ENCODE measurements around the gene FAM13A. TPM values are rescaled to one million over a fixed set of nuclear protein-coding genes. Genes with fewer than 3 reads are reported as not detected.

FAM13A gene
- total RNA-seq, 2 experiments from 2014 or later = 9.6 to 10.2 TPM

GRCh38 chr4:89029591-89029990 is 27.4 kb downstream of the FAM13A start:
- no peak overlapping the region for H3K4me3 ChIP-seq (ENCODE audit: low read length)
- intact Hi-C loops (cut with DNase I, micrococcal nuclease) = no loop called here

DNA sequence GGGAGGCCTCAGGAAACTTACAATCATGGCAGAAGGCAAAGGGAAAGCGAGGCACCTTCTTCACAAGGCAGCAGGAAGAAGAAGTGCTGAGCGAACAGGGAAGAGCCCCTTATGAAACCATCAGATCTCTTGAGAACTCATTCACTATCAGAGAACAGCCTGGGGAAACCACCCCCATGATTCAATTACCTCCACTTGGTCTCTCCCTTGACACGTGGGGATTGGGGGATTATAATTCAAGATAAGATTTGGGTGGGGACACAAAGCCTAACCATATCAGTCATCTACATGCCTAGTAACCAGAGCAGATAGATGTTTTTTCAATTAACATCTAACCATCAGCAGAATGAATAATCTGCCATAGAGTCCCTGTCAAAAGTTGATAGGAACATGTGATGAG is 30.4 kb downstream of the FAM13A start:
- no peak for TF ChIP-seq CTCF (IDR thresholded peaks at IDR 0.05)
- intact Hi-C loops (cut with DNase I, micrococcal nuclease) = no loop called here
- H3K36me3 Mint-ChIP-seq (ENCODE audit: low read depth) = no peaks in the 10 kb centered on the region

More at GRCh38 chr4:89029591-89029990, 27.4 kb downstream of the FAM13A start:
- CTCF ChIA-PET = interaction anchor here (1.5 kb wide), 1 partner anchor 211 kb away, joined by 6 read pairs; no protein-coding TSS in a partner anchor
- Mint-ChIP-seq H3K4me3 (no peak overlapping the region), H3K27ac (peak overlapping the region; percentile 3), H3K36me3 (ENCODE audit: low read depth) (no peaks in the 10 kb centered on the region), H3K4me1 (ENCODE audit: low read depth) (peaks cover 11% of the 10 kb centered on the region), H3K9me3 (no peaks in the 10 kb centered on the region), H3K27me3 (no peaks in the 10 kb centered on the region)
- DNase-seq = peak in 3 of 14 experiments; percentile 40 to 57 (median 43)
- TF ChIP-seq CTCF (IDR thresholded peaks at IDR 0.05) = no peak
- ATAC-seq (ENCODE audit: poor library complexity) = peak; percentile 90
- peaks cover 0 to 2% of the 10 kb centered on the region in 2 experiments for H3K9me3 ChIP-seq (ENCODE audit: control insufficient read depth in 1 of 2, insufficient read depth in 1 of 2, low read length in 2 of 2)
- no peak overlapping the region for H3K27ac ChIP-seq (ENCODE audit: low read depth in 1 of 2, low read length in 2 of 2)
- POLR2A ChIA-PET = no interaction called here
- no peaks in the 10 kb centered on the region for H3K36me3 ChIP-seq (ENCODE audit: insufficient read depth, low read length)
- peaks cover 6% of the 10 kb centered on the region for H3K4me1 ChIP-seq (ENCODE audit: insufficient read depth, low read length)
- H3K27me3 ChIP-seq (ENCODE audit: control insufficient read depth in 1 of 2, insufficient read depth in 2 of 2, low read length in 2 of 2) = no peaks in the 10 kb centered on the region

DNA sequence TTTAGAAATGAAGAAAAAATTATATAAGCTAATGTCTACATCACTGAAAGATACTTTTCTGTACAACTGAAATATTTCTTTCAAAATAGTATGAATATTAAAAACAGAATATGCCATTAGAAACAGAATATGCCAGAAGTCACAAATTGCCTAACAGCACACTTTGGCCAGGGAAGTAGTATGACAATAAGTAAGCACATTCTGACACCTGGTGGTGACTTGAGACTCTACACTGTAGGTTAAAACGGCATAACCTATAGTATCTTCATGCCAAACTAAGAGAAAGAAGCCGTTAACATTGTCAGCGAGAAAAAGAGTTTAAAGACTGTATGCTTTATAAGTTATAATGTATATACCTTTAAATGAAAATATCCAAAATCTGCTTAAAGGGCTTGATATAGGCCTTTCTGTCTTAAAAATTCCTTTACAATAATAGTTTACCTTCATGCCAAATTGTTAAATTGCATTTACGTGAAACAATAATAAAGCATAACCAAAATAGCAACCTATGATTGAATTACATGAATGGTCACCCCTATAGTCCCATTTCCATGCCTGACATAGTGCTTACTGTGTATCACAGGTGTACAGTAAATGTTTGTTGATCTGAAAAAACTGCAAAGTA is 32.8 kb downstream of the FAM13A start:
- Histone ChIP-seq H3K9me3 (ENCODE audit: control insufficient read depth in 1 of 2, insufficient read depth in 1 of 2, low read length in 2 of 2) (no peaks in the 10 kb centered on the region), H3K4me1 (ENCODE audit: insufficient read depth, low read length) (peaks cover 3% of the 10 kb centered on the region), H3K36me3 (ENCODE audit: insufficient read depth, low read length) (no peaks in the 10 kb centered on the region), H3K27me3 (ENCODE audit: control insufficient read depth in 1 of 2, insufficient read depth in 2 of 2, low read length in 2 of 2) (no peaks in the 10 kb centered on the region), H3K4me3 (ENCODE audit: low read length) (no peak overlapping the region), H3K27ac (ENCODE audit: low read depth in 1 of 2, low read length in 2 of 2) (no peak overlapping the region)
- TF ChIP-seq CTCF (IDR thresholded peaks at IDR 0.05) = peak; percentile 83
- DNase-seq = peak in 12 of 14 experiments; percentile 15 to 86 (median 42)
- Mint-ChIP-seq H3K4me1 (ENCODE audit: low read depth) (peaks cover 2% of the 10 kb centered on the region), H3K9me3 (no peaks in the 10 kb centered on the region), H3K27ac (no peak overlapping the region), H3K27me3 (no peaks in the 10 kb centered on the region), H3K4me3 (no peak overlapping the region), H3K36me3 (ENCODE audit: low read depth) (no peaks in the 10 kb centered on the region)
- ChIA-PET POLR2A (interaction anchor here (1.8 kb wide), 1 partner anchor 205 kb away, joined by 14 read pairs; no protein-coding TSS in a partner anchor), CTCF (interaction anchor here (0.7 to 6.6 kb wide), 5 partner anchors 18 to 365 kb away, joined by 3 to 111 read pairs (median 4); no protein-coding TSS in a partner anchor)
- intact Hi-C loops (cut with DNase I, micrococcal nuclease) = loop anchor here (1.0 to 5.0 kb wide), 9 partner anchors 88 to 807 kb away; partner anchors contain the start of gene TIGD2 (in 1 of the 2)
- ATAC-seq (ENCODE audit: poor library complexity) = peak; percentile 100

More for the DNA sequence above, 30.4 kb downstream of the FAM13A start:
- Mint-ChIP-seq H3K4me3 (no peak overlapping the region), H3K27me3 (no peaks in the 10 kb centered on the region), H3K27ac (no peak overlapping the region), H3K9me3 (no peaks in the 10 kb centered on the region), H3K4me1 (ENCODE audit: low read depth) (peaks cover 11% of the 10 kb centered on the region)
- Histone ChIP-seq H3K27me3 (ENCODE audit: control insufficient read depth in 1 of 2, insufficient read depth in 2 of 2, low read length in 2 of 2) (no peaks in the 10 kb centered on the region), H3K9me3 (ENCODE audit: control insufficient read depth in 1 of 2, insufficient read depth in 1 of 2, low read length in 2 of 2) (no peaks in the 10 kb centered on the region), H3K4me1 (ENCODE audit: insufficient read depth, low read length) (peaks cover 6% of the 10 kb centered on the region), H3K27ac (ENCODE audit: low read depth in 1 of 2, low read length in 2 of 2) (no peak overlapping the region), H3K4me3 (ENCODE audit: low read length) (no peak overlapping the region), H3K36me3 (ENCODE audit: insufficient read depth, low read length) (no peaks in the 10 kb centered on the region)
- ChIA-PET CTCF (interaction anchor here (1.4 to 2.6 kb wide), 2 partner anchors 207 to 487 kb away, joined by 5 to 9 read pairs; no protein-coding TSS in a partner anchor), POLR2A (no interaction called here)
- no peak for DNase-seq
- ATAC-seq (ENCODE audit: poor library complexity) = no peak
